Transverse colon (tissue), 4 donors: ENCODE data around the gene YTHDF2. TPM values are rescaled to one million over a fixed set of nuclear protein-coding genes. Genes with fewer than 3 reads are reported as not detected.
"Not testable (repeated sequence)": the region's sequence is repeated elsewhere in the genome, so short reads cannot be mapped to it uniquely, and the experiment has no call there.

Experiments
- DNase-seq: peaks from one replicate; pipeline ENCODE4 v3.0.0-alpha.2; 2019
- H3K27ac ChIP-seq, 4 donors: fragments of 200-600 bp; sonication (generic); 2 replicates each; pipeline ENCODE4 v1.5.1; 2016 to 2018; ENCODE audit warnings: inconsistent platforms in 4 of 4
- H3K27me3 ChIP-seq: fragments of 200-600 bp; sonication (generic); 2 replicates; pipeline ENCODE4 v1.5.1; 2017; ENCODE audit warnings: inconsistent platforms
- H3K36me3 ChIP-seq, 4 donors: fragments of 200-600 bp; sonication (generic); 2 replicates each; pipeline ENCODE4 v1.5.1; 2017 to 2019; ENCODE audit warnings: inconsistent platforms in 4 of 4
- H3K4me1 ChIP-seq, 4 donors: fragments of 200-600 bp; sonication (generic); 2 replicates each; pipeline ENCODE4 v1.5.1; 2017 to 2020; ENCODE audit warnings: inconsistent platforms in 4 of 4
- H3K4me3 ChIP-seq, 4 donors: fragments of 200-600 bp; sonication (generic); 1 replicate in 1 of 4; 2 replicates in 3 of 4; pipeline versions ENCODE4 v1.5.1 to v1.6.1; 2017 to 2019; ENCODE audit warnings: inconsistent platforms in 4 of 4
- H3K9me3 ChIP-seq, 2 donors: fragments of 200-600 bp; sonication (generic); 2 replicates each; pipeline ENCODE4 v1.5.1; 2017 to 2019; ENCODE audit warnings: inconsistent platforms in 2 of 2
- EP300 ChIP-seq: sonication (generic); formaldehyde crosslinking; IDR thresholded peaks from one replicate; pipeline ENCODE4 v1.6.1; 2017; ENCODE audit warnings: antibody characterized with exemption, low read depth
- POLR2A ChIP-seq: fragments of 450-650 bp; IDR thresholded peaks from one replicate; pipeline ENCODE4 v1.6.1; 2016; ENCODE audit warnings: antibody characterized with exemption, mild to moderate bottlenecking, moderate library complexity
- POLR2AphosphoS5 ChIP-seq, 3 donors: sonication (generic); formaldehyde crosslinking; IDR thresholded peaks; one replicate each; pipeline ENCODE4 v1.6.1; 2016; ENCODE audit warnings: antibody characterized with exemption in 3 of 3
- WGBS, 2 donors: methylation state at CpG; one replicate each; pipeline ENCODE4 v1.1.5; 2018; ENCODE audit warnings: low coverage in 1 of 2; 5-methylcytosine and 5-hydroxymethylcytosine counted together
- in situ Hi-C, 4 donors: fragments of 200-750 bp; cut with MboI; loops; one replicate each; pipeline versions ENCODE4 v1.15.0 to v1.15.1; 2017; ENCODE audit warnings: low sequenced_read_pairs in 3 of 4, low pct_ligation_motif_present in 1 of 4, low pct_unique_long_range_greater_than_20kb in 1 of 4
- intact Hi-C: fragments of 100-400 bp; cut with DNase I; formaldehyde crosslinking; loops from one replicate; pipeline ENCODE4 v1.15.1; 2023; ENCODE audit warnings: low total_unique reads
- total RNA-seq, 4 donors: library from RNA; depleted of rRNA; stranded (reverse); fragments of >200 nt; gene quantifications; one replicate each; pipeline ENCODE4 v1.1.0, GENCODE V29; 2016
- TF ChIP-seq, protein P1 (sequence below), 5 experiments: fragments of 200-600 bp in 3 of 5; fragments of 450-650 bp in 2 of 5; sonication (generic) in 3 of 5; IDR thresholded peaks; 1 replicate in 2 of 5; 2 replicates in 3 of 5; pipeline ENCODE4 v1.5.1; 2016 to 2017; ENCODE audit warnings: antibody characterized with exemption in 5 of 5, inconsistent platforms in 3 of 5, mild to moderate bottlenecking in 2 of 5, moderate library complexity in 1 of 5

The YTHDF2 gene
- total RNA-seq, 4 donors from 2014 or later = 33.2 to 56.1 (median 45.8) TPM

DNA sequence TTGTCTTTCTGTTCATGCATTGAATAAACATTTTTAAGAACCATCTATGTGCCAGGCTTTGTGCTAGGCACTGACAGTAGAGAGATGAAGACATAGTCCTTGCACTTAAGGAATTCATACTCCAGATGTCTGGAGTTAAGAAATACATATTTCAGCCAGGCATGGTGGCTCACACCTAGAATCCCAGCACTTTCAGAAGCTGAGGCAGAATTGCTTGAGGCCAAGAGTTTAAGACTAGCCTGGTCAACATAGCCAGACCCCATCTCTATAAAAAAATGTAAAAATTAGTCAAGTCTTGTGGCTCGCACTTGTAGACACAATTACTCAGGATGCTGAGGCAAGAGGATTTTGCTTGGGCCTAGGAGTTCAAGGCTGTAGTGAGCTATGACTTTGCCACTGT is 18.6 kb upstream of the YTHDF2 start:
- 100% methylated on average over 1 of the region's 1 CpG; no CpG with 5 or more reads in 1 of the 2 donors for WGBS, 2 donors
- no peak for DNase-seq
- H3K27me3 ChIP-seq = no peaks in the 10 kb centered on the region
- H3K4me1 ChIP-seq = no peaks in the 10 kb centered on the region
- H3K4me3 ChIP-seq = no peak overlapping the region
- in situ Hi-C loops = no loop called here
- no peaks in the 10 kb centered on the region for H3K9me3 ChIP-seq
- intact Hi-C loops = no loop called here
- no peak overlapping the region for H3K27ac ChIP-seq
- TF ChIP-seq, protein P1, sequence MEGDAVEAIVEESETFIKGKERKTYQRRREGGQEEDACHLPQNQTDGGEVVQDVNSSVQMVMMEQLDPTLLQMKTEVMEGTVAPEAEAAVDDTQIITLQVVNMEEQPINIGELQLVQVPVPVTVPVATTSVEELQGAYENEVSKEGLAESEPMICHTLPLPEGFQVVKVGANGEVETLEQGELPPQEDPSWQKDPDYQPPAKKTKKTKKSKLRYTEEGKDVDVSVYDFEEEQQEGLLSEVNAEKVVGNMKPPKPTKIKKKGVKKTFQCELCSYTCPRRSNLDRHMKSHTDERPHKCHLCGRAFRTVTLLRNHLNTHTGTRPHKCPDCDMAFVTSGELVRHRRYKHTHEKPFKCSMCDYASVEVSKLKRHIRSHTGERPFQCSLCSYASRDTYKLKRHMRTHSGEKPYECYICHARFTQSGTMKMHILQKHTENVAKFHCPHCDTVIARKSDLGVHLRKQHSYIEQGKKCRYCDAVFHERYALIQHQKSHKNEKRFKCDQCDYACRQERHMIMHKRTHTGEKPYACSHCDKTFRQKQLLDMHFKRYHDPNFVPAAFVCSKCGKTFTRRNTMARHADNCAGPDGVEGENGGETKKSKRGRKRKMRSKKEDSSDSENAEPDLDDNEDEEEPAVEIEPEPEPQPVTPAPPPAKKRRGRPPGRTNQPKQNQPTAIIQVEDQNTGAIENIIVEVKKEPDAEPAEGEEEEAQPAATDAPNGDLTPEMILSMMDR (IDR thresholded peaks at IDR 0.05) = no peak
- no peak for TF ChIP-seq EP300
- no peak for TF ChIP-seq POLR2AphosphoS5 (IDR thresholded peaks at IDR 0.05)
- no peak for TF ChIP-seq POLR2A
- H3K36me3 ChIP-seq = peaks cover 0 to 13% (median 5%) of the 10 kb centered on the region in 4 donors

DNA sequence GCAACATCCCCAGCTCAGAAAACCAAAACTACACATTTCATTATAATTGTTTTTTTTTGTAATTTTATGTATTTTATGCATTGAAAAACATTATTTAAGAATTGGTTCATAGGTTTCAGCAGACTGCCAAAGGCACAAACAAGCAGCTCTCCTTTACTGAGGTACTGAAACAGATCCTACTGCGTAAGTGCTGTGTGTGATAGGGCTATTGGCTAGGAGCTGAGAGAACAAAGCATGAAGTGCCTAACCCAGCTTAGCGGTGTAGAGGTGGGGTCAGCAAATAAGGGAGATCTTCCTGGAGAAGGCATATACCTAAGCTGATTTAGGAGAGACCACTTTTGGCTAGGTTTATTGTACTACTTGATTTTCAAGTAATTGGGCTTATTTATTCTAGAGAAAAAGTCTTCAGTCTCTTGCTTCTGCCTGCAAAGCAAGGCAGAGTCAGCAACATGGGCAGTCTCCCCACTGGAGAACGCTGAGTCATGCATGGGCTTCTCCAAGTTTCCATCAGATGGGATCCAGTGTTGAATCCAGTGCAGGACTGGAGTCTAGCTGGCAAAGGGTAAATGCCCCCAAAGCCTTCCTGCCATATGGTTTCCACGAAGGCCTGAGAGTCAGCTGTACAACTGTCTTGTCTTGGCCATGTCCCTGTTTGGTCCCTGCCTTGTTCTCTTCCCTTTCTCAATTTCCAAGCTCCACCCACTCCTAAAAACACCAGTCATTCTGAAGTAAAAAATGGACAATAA is 18.0 kb upstream of the YTHDF2 start:
- Histone ChIP-seq H3K36me3 (peaks cover 0 to 13% (median 4%) of the 10 kb centered on the region in 4 donors), H3K27me3 (no peaks in the 10 kb centered on the region), H3K27ac (no peak overlapping the region), H3K4me3 (no peak overlapping the region), H3K4me1 (no peaks in the 10 kb centered on the region), H3K9me3 (no peaks in the 10 kb centered on the region)
- no peak for DNase-seq
- in situ Hi-C loops (no loop called here), intact Hi-C loops (no loop called here)
- no peak for TF ChIP-seq EP300
- TF ChIP-seq, protein P1 (IDR thresholded peaks at IDR 0.05) = no peak
- no peak for TF ChIP-seq POLR2AphosphoS5 (IDR thresholded peaks at IDR 0.05)
- TF ChIP-seq POLR2A = no peak
- WGBS, 2 donors = 83 to 90% methylated on average over 2 to 4 of the region's 4 CpGs

DNA sequence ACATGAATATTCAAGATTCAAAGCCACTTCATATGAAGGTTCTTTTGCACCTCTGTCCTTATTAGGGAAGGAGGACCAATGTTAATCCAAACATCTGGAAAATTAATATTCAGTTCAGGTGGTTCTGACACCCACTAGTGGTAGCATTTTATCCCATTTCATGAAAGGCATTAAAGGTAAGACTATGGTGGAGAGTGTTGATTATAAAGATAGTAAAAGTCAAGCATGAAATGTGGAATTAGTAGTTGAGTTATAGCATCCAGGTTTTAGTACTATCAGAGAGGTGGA is 17.5 kb upstream of the YTHDF2 start:
- no peak for TF ChIP-seq POLR2A
- TF ChIP-seq, protein P1 (IDR thresholded peaks at IDR 0.05) = no peak
- TF ChIP-seq EP300 = no peak
- no peak for TF ChIP-seq POLR2AphosphoS5 (IDR thresholded peaks at IDR 0.05)
- Histone ChIP-seq H3K27me3 (no peaks in the 10 kb centered on the region), H3K4me1 (no peaks in the 10 kb centered on the region), H3K9me3 (no peaks in the 10 kb centered on the region), H3K4me3 (no peak overlapping the region), H3K36me3 (peaks cover 0 to 7% (median 1%) of the 10 kb centered on the region in 4 donors), H3K27ac (no peak overlapping the region)
- DNase-seq = no peak
- intact Hi-C loops = no loop called here
- in situ Hi-C loops = no loop called here

DNA sequence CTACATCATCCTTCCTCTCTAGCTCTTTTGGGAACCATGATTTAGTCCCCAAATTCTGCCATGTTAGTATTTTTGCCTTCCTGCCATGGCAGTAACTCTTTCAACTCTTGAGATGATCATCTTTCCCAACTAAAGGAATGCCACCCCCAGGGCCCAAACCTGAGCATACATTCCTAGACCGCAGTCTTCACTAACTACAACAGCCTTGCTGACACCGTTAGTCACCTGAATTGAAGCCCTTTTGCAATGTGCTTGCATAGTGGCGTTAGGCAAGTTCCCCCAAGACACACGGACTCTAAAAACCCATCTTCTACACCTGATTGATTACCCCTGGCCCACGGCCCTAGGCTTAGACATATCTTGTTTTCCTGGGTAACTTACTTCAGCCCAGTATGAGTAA is 16.4 kb upstream of the YTHDF2 start:
- Histone ChIP-seq H3K4me1 (no peaks in the 10 kb centered on the region), H3K36me3 (no peaks in the 10 kb centered on the region), H3K4me3 (no peak overlapping the region), H3K27me3 (no peaks in the 10 kb centered on the region), H3K27ac (no peak overlapping the region), H3K9me3 (no peaks in the 10 kb centered on the region)
- 83 to 84% methylated on average over 2 to 5 of the region's 5 CpGs for WGBS, 2 donors
- intact Hi-C loops (no loop called here), in situ Hi-C loops (no loop called here)
- TF ChIP-seq POLR2A = no peak
- no peak for DNase-seq

DNA sequence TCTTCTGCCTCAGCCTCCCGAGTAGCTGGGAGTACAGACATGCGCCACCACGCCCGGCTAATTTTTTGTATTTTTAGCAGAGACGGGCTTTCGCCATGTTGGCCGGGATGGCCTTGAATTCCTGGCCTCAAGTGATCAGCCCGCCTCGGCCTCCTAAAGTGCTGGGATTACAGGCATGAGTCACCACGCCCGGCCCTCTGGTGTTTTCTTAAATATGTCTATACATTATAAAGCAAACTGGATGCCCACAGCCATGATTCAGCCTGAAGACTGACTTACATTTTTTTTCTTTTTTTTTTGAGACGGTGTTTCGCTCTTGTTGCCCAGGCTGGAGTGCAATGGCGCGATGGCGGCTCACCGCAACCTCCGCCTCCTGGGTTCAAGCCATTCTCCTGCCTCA is 14.8 kb upstream of the YTHDF2 start:
- H3K27ac ChIP-seq, H3K36me3 ChIP-seq, H3K9me3 ChIP-seq, DNase-seq, H3K4me1 ChIP-seq, H3K27me3 ChIP-seq, H3K4me3 ChIP-seq, in situ Hi-C loops, intact Hi-C loops: not testable (repeated sequence)
- 92 to 94% methylated on average over 11 to 18 of the region's 18 CpGs for WGBS, 2 donors

DNA sequence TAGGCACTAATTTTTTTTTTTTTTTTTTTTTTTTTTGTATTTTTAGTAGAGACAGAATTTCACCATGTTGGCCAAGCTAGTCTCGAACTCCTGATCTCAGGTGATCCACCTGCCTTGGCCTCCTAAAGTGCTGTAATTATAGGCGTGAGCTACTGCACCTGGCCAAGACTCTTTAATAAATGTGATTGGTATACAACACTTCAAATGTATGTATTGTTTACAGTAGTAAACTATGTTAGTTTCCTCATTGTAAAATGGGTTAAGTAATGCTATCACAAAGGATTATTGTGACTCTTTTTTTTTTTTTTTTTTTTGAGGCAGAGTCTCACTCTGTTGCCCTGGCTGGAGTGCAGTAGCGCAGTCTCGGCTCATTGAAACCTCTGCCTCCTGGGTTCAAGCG is 11.4 kb upstream of the YTHDF2 start:
- H3K4me1 ChIP-seq, in situ Hi-C loops, H3K36me3 ChIP-seq, DNase-seq, intact Hi-C loops, H3K4me3 ChIP-seq, H3K27me3 ChIP-seq, H3K9me3 ChIP-seq: not testable (repeated sequence)
- H3K27ac ChIP-seq = peak overlapping the region in 1 of 4 donors; percentile 37
- WGBS, 2 donors = 10 to 60% methylated on average over 3 to 5 of the region's 5 CpGs
